ENCODE measurements around the gene MIER3.

- TF ChIP-seq EZH2 (IDR thresholded peaks at IDR 0.05) (no peak), POLR2AphosphoS5 (IDR thresholded peaks at IDR 0.05; ENCODE audit: borderline replicate concordance, low read depth, low read length) (no peak)
Measured at GRCh38 chr5:56974241-56974640, 22.3 kb upstream of the MIER3 start.

Data from SK-N-MC (cell line).